Lower leg skin (tissue), 3 donors: ENCODE data around the gene AATF.

Experiments used
- POLR2A ChIP-seq, 2 donors: fragments of 450-650 bp; IDR thresholded peaks; one replicate each; pipeline ENCODE4 v1.6.1; 2016 to 2017; ENCODE audit warnings: antibody characterized with exemption in 2 of 2, mild to moderate bottlenecking in 1 of 2, moderate library complexity in 1 of 2
- TF ChIP-seq, protein P1 (sequence below), 3 donors: fragments of 450-650 bp; IDR thresholded peaks; one replicate each; pipeline ENCODE4 v1.5.1; 2016; ENCODE audit warnings: antibody characterized with exemption in 3 of 3, mild to moderate bottlenecking in 3 of 3, moderate library complexity in 2 of 3

DNA sequence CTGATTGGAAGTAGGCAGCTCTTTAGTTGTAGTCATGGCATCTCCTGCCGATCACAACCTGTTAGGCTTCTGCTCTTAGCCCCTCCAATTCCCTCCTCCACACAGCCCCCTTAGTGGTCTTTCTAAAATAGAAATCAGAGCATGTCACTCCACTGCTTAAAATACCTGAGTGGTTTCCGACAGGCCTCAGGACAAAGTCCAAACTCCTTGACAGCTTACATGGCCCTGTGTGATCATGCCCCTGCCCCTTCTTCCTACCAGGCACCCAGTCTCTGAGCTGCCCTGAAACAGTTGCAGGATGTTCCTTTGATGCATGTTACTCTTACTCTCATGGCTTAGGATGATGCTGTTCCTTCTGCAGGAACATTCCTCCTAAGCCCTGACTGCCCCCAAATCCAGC, 147.3 kb downstream of the AATF start:
- TF ChIP-seq, protein P1, sequence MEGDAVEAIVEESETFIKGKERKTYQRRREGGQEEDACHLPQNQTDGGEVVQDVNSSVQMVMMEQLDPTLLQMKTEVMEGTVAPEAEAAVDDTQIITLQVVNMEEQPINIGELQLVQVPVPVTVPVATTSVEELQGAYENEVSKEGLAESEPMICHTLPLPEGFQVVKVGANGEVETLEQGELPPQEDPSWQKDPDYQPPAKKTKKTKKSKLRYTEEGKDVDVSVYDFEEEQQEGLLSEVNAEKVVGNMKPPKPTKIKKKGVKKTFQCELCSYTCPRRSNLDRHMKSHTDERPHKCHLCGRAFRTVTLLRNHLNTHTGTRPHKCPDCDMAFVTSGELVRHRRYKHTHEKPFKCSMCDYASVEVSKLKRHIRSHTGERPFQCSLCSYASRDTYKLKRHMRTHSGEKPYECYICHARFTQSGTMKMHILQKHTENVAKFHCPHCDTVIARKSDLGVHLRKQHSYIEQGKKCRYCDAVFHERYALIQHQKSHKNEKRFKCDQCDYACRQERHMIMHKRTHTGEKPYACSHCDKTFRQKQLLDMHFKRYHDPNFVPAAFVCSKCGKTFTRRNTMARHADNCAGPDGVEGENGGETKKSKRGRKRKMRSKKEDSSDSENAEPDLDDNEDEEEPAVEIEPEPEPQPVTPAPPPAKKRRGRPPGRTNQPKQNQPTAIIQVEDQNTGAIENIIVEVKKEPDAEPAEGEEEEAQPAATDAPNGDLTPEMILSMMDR (IDR thresholded peaks at IDR 0.05), result no peak
- TF ChIP-seq POLR2A (IDR thresholded peaks at IDR 0.05), result no peak
